ENCODE results near the gene STOM.

Gene STOM

DNA sequence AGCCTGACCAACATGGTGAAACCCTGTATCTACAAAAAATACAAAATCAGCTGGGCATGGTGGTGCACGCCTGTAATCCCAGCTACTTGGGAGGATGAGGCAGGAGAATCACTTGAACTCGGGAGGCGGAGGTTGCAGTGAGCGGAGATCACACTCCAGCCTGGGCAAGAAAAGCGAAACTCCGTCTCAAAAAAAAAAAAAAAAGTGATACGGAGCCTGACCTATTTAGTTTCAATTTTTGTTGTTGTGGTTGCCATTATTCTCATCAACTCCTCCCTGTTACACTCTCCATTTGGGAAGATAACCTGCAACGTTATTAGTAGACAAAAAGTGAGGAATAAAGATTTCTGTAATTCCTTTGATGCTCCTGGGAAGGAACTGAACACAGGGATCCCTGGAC, 1.3 kb downstream of the STOM start:
- no peak for DNase-seq

DNA sequence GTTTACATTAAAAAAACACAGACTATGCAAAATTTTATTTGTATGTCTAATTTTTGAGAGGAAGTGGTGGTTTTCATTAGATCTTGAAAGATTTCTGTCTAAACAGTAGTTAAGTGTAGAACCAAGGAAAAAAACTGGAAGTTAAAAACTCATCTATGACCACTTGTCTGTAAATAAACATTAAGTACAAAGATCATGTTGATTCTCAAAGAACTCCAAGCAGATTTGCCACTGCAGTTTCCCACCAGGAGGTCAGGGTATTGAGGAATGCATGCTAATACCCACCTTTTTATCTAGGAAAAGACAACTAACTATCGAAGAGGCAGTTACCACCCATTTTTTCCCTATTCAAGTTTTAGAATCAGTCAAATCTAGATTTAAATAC, 1.9 kb downstream of the STOM start:
- no peak for DNase-seq

DNA sequence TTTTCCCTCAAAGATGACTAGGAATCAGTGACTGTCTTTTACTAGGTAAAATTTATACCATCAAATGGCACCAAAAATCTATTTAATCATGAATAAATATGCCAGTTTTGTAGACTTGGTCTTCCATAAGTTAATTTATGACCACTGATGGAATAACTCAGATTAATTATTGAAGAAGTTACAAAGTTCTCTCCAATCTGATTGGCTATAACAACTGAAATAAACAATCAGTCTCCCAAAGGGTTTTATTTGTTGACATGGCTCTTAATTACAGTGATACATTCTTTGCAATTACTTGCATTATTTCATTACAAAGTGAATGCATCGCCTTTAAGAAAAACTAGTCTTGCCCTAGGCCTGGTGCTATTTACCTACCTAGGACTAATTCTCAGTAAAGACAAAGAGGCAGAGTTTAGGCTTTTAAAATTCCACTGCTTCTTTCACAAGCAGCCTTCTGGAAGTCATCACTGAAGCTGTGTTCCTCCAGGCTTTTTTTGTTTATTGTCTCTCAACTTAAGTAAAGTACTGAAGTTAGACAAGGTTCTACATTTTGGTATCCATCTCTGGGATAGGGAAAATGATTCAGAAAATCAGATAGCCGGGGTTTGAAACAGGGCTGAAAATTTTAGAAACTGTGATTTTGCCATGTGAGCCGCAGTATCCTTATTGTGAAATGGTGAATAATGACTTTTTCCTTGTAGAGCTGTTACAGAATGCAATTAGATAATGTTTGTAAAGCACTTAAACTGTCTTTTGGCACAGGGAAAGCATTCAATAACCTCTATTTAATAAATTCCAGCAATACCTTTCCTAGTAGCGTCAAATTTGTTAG, 2.5 kb downstream of the STOM start:
- DNase-seq = no peak

DNA sequence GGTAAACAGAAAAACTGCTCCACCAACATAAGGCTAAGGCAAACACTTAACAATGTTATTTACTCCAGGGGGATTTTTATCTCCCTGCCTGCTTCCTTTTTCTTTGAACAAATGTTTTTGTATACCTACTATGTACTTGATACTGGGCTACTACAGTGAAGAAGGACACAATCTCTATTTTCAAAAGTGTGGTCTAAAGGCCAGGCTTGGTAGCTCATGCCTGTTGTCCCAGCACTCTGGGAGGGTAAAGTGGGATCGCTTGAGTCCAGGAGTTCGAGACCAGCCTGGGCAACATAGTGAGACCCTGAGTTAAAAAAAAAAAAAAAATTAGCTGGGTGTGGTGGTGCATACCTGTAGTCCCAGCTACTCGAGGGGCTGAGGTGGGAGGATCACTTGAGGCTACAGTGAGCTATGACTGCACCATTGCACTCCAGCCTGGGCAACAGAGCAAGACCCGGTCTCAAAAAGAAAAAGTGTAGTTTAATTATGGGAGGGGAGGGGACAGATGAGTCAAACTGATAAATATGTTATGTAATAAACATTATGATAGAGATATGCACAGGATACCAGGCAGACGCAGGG, 3.3 kb downstream of the STOM start:
- no peak for DNase-seq

DNA sequence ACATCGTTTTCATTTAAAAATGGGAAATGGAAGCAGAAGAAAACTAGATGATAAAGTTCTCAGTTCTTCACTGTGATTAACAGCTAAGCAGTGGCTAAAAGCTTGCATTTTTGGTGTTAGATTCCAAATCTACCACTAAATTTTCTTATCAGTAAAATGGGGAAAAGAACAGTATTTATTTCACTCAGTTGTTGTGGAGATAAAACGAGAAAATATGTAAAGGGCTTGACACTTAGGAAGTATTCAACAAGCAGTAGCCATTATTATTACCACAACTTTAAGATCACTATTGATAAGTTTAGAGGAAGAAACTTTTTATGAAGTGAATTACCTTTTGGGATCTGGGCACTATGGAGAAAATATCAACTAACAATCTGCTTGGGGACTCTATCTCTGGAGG, 4.5 kb downstream of the STOM start:
- no peak for DNase-seq

DNA sequence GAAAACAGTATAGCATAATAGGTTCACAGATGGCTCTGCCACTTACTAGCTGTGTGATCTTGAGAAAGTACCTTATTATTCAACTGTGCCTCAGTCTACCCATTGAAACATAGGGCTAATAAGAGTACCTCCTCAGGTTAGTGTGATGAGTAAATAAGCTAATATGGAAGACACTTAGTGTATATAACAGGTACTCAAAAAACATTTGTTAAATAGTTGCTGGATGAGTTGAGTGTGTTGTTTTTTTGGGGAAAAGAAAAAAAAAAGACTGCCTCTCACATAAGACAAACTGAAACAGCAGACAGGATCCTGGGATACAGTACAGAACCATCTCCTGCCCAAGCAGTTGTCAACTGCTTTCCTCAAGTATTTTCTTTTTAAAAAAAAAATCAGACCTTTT, 5.2 kb downstream of the STOM start:
- no peak for DNase-seq

DNA sequence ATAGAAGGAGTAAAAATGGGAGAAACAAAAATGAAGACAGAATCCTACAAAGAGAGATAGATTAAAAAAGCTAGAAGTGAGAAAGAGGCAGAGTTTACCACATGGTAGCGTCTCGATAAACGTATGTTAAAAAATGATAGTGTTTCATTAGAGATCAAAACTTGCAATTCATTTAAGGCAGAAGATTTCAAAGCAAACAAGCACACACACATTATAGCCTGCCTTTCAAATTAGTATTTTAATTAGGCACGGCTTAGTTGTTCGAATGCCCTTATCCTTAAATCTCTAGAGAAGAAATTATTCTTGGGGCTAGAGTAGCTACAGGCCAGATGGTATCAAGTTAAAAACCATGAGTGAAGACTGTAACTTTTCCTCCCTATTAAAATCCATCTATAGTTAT, 6.0 kb downstream of the STOM start:
- no peak for DNase-seq

DNA sequence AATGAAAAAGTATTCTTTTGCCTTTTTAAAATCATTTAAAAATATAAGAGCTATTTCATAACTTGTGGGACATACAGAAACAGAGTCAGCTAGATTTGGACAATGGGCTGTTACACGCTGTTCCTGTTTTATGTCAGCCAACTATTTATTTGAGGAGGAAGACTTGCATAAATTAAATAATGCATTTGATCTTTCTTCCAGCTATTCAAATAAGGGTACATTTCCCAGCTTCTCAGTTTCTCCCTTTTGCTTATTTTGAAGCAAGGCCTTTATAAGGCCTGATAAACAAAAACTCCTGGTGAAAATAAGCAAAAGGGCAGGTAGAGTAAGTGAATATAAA, 6.5 kb downstream of the STOM start:
- no peak for DNase-seq

DNA sequence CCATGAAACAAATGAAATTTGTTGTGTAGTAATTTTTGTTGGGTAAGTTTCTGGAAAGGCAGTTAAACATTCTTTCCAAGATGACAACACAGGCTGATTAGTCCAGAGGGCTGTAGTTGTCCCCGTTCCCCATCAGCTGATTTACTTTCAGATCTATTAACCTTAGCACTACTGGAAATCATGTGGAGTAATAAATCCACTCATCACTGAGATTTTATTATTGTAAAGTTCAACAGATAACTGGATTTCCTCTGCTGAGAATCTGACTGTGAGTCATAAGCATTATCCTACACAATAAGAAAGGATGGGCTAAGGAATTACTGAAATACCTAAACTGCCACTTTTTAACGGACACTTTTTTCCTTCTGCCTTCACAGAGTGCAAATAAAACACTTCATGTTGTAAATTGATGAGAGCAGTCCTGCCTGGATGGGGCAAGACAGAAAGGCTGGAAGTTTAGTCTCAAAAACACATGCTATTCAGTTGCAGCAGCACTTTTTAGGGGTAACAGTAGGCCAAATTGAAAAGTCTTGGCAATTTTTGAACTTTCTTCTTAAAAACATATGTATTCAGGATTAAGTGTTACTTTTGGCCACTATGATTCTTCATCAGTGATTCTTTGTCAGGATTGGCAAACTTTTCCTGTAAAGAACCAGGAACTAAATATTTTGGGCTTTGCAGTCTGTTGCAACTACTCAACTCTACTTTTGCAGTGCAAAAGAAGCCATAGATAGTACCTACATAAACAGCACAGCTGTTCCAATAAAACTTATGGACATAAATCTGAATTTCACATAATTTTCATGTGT, 7.0 kb downstream of the STOM start:
- DNase-seq = no peak

DNA sequence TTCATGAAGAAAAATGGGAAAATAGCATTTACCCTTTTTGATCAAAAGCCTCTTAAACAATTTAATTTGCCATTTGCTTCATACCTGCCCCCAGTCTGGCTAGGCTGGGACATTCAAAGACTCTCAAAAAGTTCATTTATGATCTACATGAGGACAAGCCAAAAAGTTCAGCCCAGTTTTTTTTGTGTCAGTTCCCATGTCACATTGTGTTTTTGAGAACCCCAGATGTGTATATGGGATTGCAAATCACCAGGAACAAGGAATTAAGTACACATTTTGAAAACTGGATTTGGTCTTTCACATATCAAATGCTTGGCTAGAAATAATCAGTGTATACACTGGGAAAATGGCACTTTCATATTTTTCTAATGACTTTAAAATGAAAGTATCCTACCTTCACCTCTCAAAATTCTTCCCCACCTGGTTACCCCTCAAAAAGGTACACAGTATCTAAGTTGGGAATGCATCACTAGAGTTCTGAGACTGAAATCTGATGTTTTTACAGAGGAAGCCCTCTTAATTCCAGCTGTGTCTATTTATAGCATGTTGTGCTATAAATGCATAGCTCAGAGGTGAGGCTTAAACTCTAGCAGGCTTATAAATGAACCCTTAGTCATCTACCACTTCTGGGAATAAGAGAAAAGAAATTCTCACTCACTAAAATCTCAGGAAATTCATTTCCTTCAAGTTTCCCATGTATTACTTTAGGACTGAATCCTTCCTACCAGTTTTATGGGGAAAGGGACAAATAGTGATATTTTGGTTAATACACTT, 9.3 kb downstream of the STOM start:
- DNase-seq = no peak

DNA sequence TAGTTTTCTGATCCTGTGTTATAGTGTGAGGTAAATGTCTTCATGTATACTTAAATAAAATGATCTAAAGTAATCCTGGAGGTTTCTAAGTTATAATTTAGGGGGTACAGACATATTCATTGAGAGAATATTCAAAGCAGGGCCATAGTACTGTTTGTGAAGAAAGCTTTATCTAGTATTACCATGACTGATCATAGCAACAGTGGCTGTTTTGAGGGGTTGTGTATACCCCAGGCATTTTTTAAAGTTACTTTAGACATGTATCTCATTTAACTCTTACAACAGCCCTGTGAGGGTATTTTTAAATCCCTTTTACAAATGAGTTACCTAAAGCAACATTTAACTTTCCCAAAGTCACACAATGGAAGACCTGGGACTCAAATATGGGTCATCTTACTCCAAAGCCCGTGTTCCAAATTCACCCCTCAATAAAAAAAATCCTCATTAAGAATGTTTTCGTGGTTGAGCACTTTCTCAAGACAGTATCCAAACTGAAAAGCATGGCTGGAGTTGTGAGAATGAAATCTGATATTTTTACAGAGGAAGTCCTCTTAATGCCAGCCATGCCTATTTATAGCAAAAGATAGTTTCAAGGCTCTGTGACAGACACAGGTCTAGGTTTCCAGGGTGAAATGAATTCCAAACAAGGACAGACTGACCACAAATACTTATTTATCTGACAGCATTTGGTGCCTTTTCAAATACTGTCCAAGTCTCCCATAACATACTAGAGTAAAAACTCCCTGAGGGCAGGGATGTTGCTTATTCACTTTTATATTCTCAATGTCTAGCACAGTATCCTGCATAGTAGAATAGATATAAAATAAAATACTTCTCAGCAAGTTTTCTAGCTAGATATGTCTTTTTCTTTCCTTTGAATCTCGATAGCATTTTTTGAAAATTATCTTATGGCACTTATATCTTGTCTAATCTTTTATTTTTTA, 10.4 kb downstream of the STOM start:
- no peak for DNase-seq

DNA sequence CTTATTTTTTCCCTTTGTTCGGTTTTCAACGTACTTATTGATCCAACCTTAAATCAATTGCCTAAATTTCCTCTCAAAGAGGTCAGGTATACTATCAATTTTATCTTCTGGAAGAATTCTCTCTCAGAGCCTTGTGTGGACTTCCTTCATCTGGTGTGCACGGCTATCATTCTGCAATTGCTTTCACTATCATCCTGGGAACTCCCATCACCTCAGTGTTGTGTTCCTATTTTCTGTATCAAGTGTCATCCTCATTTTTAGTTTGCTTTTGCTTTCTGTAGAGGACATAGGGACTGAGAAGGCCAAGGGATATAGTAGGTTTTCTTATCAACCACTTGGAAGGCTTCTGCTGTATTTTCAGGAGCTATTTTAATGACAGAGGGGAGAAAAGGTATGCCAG, 11.3 kb downstream of the STOM start:
- no peak for DNase-seq

DNA sequence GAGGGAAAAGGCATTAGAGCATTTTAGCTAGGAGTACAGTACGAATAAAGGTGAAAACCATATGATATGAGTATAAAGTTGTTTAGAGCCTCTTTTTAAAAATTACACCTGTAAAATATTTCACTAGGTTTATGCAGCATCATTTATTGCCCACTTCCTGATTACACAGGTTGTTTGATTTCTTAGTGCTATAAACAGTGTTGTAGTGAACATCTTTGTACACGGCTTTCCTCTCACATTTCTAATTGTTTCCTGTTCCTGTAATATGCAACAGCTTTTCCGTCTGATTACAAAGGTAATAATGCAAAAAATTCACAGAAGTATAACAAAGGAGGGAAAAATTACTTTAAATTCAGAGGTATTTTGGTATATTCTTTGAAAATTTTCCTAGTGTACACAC, 13.0 kb downstream of the STOM start:
- no peak for DNase-seq

DNA sequence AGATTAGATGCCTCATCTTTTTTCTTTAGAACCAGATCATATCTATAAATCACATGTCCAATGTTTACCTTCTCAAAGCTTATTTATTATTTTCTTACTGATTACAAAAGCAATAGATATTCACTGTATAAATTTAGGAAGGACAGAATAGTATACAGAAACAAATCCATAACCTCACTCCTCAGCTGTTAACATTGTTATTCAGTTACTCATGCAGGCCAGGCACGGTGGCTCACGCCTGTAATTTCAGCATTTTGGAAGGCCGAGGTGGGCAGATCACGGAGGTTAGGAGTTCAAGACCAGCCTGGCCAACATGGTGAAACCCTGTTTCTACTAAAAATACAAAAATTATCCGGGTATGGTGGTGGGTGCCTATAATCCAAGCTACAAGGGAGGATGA, 15.3 kb downstream of the STOM start:
- DNase-seq = no peak

DNA sequence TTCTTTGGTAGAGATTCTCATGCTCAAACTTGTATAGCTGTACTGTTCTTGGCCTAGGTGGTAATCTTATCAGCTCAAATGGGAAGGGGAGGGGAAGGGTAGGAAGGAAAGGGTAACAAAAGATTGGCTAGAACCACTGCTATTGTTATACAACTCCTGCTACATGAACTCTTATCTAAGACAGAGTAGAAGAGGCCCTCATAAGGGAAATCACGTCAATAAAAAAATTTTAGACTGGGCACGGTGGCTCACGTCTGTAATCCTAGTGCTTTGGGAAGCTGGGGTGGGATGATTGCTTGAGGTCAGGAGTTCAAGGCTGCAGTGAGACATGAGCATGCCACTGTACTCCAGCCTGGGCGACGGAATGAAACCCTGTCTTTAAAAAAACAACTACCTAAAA, 15.9 kb downstream of the STOM start:
- no peak for DNase-seq

DNA sequence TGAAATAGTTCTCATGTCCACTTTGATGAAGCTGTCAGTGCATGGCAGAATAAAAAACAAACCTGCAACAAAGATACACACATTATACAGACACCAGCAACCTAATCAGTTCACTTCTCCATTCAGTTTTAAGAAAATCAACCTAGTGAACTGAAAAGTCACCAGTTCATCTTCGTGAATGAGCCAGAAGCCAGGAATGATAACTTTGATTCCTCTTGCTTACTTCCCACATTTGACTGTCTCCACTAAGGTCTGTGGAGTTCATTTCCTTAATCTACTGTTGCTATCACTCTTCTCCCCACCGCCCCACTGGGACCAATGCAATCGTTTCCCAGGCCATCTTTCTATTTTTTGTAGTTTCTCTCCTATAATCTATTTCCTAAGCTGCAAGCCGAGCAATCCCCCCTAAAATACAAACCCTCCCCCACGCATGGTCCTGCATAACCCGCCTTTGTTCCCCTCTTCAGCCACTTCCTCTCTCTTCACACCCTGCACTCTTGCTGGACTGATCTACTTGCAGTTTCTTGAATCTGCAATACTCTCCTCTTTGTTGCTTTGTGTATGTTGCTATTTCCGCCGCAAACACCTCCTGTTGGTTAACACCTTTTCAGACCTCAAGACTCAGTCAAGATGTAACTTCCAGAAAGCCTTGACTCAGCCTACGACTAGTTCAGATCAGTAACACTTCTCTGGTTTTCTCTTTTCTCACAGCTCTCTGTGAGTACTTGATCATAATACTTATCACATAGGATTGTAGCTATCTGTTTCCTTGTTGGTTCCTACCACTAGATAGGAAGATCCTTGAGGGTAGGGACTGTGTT, 16.6 kb downstream of the STOM start:
- DNase-seq = no peak

DNA sequence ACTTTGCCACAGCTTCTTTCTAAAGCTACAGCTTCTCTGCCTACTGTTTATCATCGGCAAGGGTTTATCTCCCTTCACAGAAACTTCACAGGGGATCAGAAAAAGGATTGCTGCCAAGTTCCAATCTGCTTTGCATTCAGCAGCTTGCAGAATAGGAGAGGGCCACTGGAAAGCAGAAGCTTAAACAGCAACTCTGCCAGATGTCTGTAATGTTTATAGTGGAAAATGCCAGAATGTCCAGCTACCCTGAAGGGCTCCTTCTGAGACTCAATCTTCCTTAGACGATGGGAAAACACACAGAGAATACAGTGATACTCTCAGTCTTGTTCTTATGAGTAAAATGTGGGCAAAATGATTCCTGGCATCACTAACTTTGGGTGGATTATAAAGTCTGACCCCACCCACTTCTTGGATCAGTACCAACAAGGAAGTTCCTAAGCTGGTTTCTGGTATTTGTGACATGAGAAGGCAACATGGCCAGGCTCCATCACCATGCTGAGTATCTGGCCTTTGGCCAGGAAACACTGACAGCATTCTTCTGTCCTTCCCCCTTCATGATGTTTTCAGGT, 19.0 kb downstream of the STOM start:
- DNase-seq = peak; percentile 47

DNA sequence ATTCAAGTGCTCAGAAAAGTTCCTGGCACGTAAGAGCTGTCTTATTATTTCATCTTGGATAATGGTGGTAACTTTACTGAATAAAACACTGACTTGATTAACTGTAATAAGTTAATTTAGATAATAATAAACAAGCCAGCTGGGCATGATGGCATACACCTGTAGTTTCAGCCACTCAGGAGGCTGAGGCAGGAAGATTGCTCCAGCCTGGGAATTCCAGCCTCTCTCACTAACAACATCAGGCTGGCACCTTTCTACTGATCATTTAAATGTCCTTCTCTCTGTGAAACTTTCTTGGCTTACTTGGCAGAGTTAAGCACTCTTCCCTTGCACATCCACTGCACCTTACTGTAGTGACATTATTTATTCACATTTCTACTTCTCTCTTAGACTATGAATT, 20.0 kb downstream of the STOM start:
- no peak for DNase-seq

DNA sequence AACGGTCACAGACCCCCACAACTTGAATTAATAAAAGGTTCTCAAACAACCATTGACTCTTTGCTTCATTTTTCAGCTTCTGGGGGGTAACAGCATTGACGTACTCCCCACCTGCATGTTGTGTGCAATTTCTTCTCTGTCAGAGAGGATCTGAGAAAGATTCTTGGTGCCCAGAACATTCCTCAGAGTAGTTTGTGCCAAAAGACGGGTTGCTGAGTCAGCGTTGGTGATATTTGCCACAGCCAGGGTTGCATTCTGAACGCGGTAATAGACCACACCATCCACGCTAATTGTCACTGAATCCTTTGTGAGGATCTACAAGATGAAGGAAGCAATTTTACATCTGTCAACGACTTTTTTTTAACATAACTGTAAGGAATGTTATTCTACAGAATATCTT, 21.0 kb downstream of the STOM start:
- DNase-seq = no peak

DNA sequence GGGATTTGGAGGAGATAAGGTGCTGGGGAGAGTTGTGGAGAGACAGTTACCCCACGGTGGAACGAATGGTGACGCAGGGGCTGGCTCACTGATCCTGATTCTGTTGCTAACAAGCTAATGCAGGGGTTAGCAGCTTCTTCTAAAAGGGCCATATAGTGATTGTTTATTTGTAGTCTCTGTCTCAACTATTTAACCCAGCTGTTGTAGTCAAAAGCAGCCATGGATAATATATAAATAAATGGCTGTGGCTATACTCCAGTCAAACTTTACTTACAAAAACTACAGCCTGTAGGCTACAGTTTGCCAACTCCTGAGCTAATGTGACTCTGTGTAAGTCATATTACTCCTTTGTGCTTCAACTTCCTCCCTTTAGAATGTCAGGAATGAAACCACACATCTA, 21.8 kb downstream of the STOM start:
- DNase-seq = no peak

DNA sequence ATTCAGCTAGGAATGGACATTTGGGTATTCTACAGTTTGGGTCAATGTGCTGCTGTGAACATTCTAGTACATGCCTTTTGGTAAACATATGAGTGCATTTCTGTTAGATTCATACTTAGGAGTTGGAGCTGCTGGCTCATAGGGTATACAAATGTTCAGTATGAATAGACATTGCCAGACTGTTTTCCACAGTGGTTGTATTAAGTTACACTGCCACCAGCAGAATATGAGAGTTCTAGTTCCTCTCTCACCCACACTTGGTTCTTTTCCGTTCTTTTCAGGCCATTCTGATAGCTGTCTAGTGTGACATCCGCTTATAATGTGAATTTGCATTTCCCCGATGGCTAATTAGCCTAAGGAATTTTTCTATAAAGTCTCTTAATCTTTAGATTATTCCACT, 25.0 kb downstream of the STOM start:
- no peak for DNase-seq

All from NCI-H345 (cell line).